Activated CD8-positive, alpha-beta T cell treated with anti-CD3 and anti-CD28 coated beads for 36 hours (primary cell): ENCODE results near the gene MID2. TPM values are rescaled to one million over a fixed set of nuclear protein-coding genes. Genes with fewer than 3 reads are reported as not detected.
"Not testable (repeated sequence)": the region's sequence is repeated elsewhere in the genome, so short reads cannot be mapped to it uniquely, and the experiment has no call there.

ENCODE experiments used
- ATAC-seq: fragments of 200-7000 bp; cut with Tn5 transposase; one replicate; pipeline ENCODE4 v1.10.0; 2021; ENCODE audit warnings: mild to moderate bottlenecking, moderate library complexity
- CTCF ChIA-PET: fragments of 350-600 bp; sonication (Branson Sonifier 250); formaldehyde crosslinking; loops from one replicate; lab custom pipeline; 2021; ENCODE audit warnings: antibody characterized with exemption; lab: Charles Lee
- POLR2A ChIA-PET: fragments of 350-600 bp; sonication (Branson Sonifier 250); formaldehyde crosslinking; loops from one replicate; lab custom pipeline; 2021; ENCODE audit warnings: antibody characterized with exemption; lab: Charles Lee
- DNase-seq: peaks from one replicate; pipeline ENCODE4 v3.0.0-alpha.2; 2020
- H3K27ac Mint-ChIP-seq: one replicate; pipeline ENCODE4 v1.8.0; 2021; ENCODE audit warnings: mild to moderate bottlenecking, mixed read lengths
- H3K27me3 Mint-ChIP-seq: one replicate; pipeline ENCODE4 v1.8.0; 2021; ENCODE audit warnings: mixed read lengths
- H3K36me3 Mint-ChIP-seq: one replicate; pipeline ENCODE4 v1.8.0; 2021; ENCODE audit warnings: low read depth, mixed read lengths
- H3K4me1 Mint-ChIP-seq: one replicate; pipeline ENCODE4 v1.8.0; 2021; ENCODE audit warnings: low read depth, mixed read lengths
- H3K4me3 Mint-ChIP-seq: one replicate; pipeline ENCODE4 v1.8.0; 2021; ENCODE audit warnings: mild to moderate bottlenecking, moderate library complexity, mixed read lengths
- H3K9me3 Mint-ChIP-seq: one replicate; pipeline ENCODE4 v1.8.0; 2021; ENCODE audit warnings: mixed read lengths
- intact Hi-C: fragments of 100-400 bp; cut with micrococcal nuclease; formaldehyde crosslinking; loops from one replicate; pipeline ENCODE4 v1.10.0; 2022
- total RNA-seq, 2 experiments: library from RNA; stranded (reverse); gene quantifications; one replicate each; pipeline ENCODE4 v1.2.3, GENCODE V29; 2021
- TF ChIP-seq, protein P1 (sequence below): fragments of 200-600 bp; IDR thresholded peaks from one replicate; pipeline ENCODE4 v1.8.0; 2022; ENCODE audit warnings: antibody characterized with exemption, mild to moderate bottlenecking

MID2 gene
- total RNA-seq, 2 experiments from 2014 or later = 6.6 to 7.4 TPM

DNA sequence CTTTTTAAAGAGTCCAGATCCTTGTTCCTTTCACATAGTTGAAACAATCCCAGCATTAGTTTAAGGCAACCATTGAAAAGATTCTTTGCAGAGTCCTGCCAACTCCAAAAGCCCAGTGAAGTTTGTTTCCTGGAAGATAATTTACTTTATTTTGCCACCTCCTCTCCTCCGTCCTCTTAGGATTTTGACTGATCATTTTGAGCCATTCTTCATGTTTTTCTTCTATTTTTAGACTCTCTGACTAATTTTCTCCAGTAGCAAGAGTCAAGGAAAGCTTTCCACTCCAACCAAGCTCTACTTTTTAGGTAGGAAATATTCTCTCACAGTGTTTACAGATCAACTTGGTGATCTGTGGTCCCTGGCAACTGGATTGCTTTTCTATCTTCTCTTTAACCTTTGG lies 37.8 kb upstream of the MID2 start:
- Mint-ChIP-seq H3K9me3 (no peaks in the 10 kb centered on the region), H3K27me3 (peaks cover 3% of the 10 kb centered on the region), H3K27ac (no peak overlapping the region), H3K36me3 (no peaks in the 10 kb centered on the region), H3K4me1 (no peaks in the 10 kb centered on the region), H3K4me3 (no peak overlapping the region)
- TF ChIP-seq, protein P1, sequence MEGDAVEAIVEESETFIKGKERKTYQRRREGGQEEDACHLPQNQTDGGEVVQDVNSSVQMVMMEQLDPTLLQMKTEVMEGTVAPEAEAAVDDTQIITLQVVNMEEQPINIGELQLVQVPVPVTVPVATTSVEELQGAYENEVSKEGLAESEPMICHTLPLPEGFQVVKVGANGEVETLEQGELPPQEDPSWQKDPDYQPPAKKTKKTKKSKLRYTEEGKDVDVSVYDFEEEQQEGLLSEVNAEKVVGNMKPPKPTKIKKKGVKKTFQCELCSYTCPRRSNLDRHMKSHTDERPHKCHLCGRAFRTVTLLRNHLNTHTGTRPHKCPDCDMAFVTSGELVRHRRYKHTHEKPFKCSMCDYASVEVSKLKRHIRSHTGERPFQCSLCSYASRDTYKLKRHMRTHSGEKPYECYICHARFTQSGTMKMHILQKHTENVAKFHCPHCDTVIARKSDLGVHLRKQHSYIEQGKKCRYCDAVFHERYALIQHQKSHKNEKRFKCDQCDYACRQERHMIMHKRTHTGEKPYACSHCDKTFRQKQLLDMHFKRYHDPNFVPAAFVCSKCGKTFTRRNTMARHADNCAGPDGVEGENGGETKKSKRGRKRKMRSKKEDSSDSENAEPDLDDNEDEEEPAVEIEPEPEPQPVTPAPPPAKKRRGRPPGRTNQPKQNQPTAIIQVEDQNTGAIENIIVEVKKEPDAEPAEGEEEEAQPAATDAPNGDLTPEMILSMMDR = no peak
- intact Hi-C loops = no loop called here
- ATAC-seq (no peak), DNase-seq (no peak)
- ChIA-PET POLR2A (no interaction called here), CTCF (interaction anchor here (0.8 to 1.2 kb wide), 2 partner anchors 11 to 132 kb away, joined by 3 to 8 read pairs; partner anchors contain the start of gene NCBP2L)

- CTCF ChIA-PET = no interaction called here
- no peaks in the 10 kb centered on the region for H3K9me3 Mint-ChIP-seq
These were observed 21.2 kb upstream of the MID2 start for GRCh38 chrX:107804427-107804826.

DNA sequence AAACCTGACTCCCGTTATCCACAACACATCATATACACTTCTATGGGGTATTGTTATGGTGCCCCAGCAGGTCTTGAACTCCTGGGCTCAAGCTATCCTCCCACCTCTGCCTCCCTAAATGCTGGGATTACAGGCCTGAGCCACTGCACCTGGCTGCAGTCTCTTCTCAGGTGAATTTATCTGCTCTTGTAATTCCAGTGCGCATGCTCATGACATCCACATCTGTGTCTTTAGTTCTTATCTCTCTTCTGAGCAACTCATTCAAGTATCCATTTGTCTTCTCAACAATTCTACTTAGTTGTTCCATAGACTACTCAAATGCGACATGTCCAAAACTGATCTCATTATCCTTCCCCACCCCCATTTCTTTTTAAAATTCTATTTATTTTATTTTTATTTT lies 20.5 kb upstream of the MID2 start:
- intact Hi-C loops = no loop called here
- DNase-seq (no peak), ATAC-seq (no peak)
- CTCF ChIA-PET = no interaction called here
- no peaks in the 10 kb centered on the region for H3K9me3 Mint-ChIP-seq
- no peaks in the 10 kb centered on the region for H3K4me1 Mint-ChIP-seq
- POLR2A ChIA-PET = no interaction called here
- H3K27ac Mint-ChIP-seq = no peak overlapping the region
- H3K36me3 Mint-ChIP-seq = no peaks in the 10 kb centered on the region
- no peak overlapping the region for H3K4me3 Mint-ChIP-seq
- H3K27me3 Mint-ChIP-seq = peaks cover 1% of the 10 kb centered on the region
- TF ChIP-seq, protein P1 = no peak

More at GRCh38 chrX:107804427-107804826, 21.2 kb upstream of the MID2 start:
- ATAC-seq (no peak), DNase-seq (no peak)
- POLR2A ChIA-PET = no interaction called here
- no peak overlapping the region for H3K27ac Mint-ChIP-seq
- H3K27me3 Mint-ChIP-seq = peaks cover 1% of the 10 kb centered on the region
- no peaks in the 10 kb centered on the region for H3K36me3 Mint-ChIP-seq
- no peaks in the 10 kb centered on the region for H3K4me1 Mint-ChIP-seq
- intact Hi-C loops = no loop called here
- H3K4me3 Mint-ChIP-seq = no peak overlapping the region
- TF ChIP-seq, protein P1 = no peak

DNA sequence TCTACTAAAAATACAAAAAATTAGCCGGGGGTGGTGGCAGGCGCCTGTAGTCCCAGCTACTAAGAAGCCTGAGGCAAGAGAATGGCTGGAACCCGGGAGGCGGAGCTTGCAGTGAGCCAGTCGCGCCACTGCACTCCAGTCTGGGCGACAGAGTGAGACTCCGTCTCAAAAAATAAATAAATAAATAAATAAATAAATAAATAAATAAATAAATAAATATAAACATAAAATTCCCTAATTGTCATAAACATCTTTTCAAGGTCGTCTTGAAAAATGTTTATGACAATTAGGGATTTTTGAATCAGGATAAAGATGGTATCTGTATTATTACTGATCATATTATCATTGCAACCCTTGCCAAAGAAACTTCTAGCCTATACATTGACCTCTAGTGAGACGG lies 15.6 kb upstream of the MID2 start:
- H3K4me3 Mint-ChIP-seq, POLR2A ChIA-PET, H3K9me3 Mint-ChIP-seq, H3K4me1 Mint-ChIP-seq, intact Hi-C loops, H3K36me3 Mint-ChIP-seq, DNase-seq, H3K27ac Mint-ChIP-seq, CTCF ChIA-PET, H3K27me3 Mint-ChIP-seq, ATAC-seq: not testable (repeated sequence)

DNA sequence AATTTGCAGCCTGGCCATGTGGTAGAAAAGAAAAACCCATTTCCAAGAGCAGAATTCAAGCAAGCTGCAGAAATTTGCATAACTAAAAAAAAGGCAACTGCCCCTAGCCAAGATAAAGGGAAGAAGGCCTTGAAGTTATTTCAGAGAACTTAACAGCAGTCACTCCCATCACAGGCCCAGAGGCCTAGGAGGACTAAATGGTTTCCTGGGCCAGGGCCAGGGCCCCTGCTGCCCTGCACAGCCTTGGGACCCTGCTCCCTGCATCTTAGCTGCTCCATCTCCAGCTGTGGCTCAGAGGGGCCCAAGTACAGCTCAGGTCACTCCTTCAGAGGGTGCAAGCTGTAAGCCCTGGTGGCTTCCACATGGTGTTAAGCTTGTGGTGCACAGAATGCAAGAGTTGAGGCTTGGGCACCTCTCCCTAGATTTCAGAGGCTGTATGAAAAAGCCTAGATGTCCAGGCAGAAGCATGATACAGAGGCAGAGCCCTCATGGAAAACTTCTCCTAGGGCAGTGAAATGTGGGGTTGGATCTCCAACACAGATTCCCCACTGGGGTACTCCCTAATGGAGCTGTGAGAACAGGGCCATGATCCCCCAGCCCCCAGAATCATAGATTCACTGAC lies 6.7 kb upstream of the MID2 start:
- ChIA-PET CTCF (interaction anchor here (1.5 kb wide), 1 partner anchor 74 kb away, joined by 3 read pairs; no protein-coding TSS in a partner anchor), POLR2A (no interaction called here)
- ATAC-seq (no peak), DNase-seq (peak; percentile 4)
- Mint-ChIP-seq H3K9me3 (peaks cover 2% of the 10 kb centered on the region), H3K4me1 (peaks cover 6% of the 10 kb centered on the region), H3K27ac (no peak overlapping the region), H3K36me3 (no peaks in the 10 kb centered on the region), H3K27me3 (no peaks in the 10 kb centered on the region), H3K4me3 (no peak overlapping the region)
- TF ChIP-seq, protein P1 = no peak
- intact Hi-C loops = no loop called here
